ENCODE results near the gene SEMA6B. TPM values are rescaled to one million over a fixed set of nuclear protein-coding genes. Genes with fewer than 3 reads are reported as not detected.

Gene SEMA6B
- total RNA-seq, 1 donor from 2014 or later: 11.5 TPM

DNA sequence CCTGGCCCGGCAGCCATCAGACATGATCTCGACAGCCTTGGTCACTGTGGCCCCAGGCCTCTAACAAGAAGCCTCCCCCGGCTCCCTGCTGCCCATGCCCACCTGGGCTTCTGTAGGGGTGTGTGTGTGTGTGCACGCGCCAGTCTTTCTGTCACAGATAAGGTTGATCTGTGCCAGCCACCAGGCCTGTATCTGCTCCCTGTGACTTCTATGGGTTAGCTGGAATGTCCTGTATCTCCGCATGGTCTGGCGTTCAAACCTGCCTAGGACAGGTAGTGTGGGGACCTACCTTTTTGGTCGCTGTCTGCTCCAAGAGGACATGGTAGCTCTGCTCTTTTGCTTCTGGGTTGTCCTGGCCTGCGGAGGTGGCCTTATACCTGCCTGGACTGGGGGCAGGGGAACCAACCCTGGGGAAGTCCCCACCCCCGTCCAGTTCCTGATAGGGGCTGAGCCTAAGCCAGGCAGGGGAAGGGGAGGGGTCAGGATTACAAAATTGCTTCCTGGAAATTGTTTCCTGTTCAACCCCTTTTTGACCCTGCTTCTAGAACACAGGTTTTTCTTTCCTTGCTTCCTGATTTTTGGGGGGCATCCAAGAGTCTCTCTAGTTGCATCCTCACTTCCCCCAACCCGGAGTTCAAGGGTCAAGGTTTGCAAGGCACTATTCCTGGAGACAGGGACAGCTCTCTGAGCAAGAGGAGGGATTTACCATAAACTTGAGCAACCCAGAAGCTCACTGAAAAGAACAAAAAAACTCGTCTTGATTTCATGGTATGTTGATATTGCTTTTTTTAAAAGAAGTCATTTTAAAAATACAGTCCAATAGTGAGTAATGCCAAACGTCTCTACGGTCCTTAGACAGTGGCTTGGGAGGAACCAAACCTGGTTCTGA, 19.5 kb downstream of the SEMA6B start, which contains the start of gene LRG1:
TSS of gene LRG1 (minus strand) at position 344 of the 889 bp plus-strand sequence. CDS start at position 321, 23 bp downstream.
- peaks cover 26 to 39% (median 31%) of the 10 kb centered on the region in 3 donors for H3K4me1 ChIP-seq (ENCODE audit: control insufficient read depth in 3 of 3, insufficient read depth in 3 of 3, low read length in 3 of 3)
- H3K9me3 ChIP-seq (ENCODE audit: control insufficient read depth in 3 of 3, low read length in 3 of 3): no peaks in the 10 kb centered on the region
- no peaks in the 10 kb centered on the region for H3K27me3 ChIP-seq (ENCODE audit: control insufficient read depth in 3 of 3, insufficient read depth in 3 of 3, low read length in 3 of 3)
- H3K36me3 ChIP-seq (ENCODE audit: control insufficient read depth in 3 of 3, insufficient read depth in 3 of 3, low read length in 3 of 3): no peaks in the 10 kb centered on the region
- no peak within 1 kb of the TSS for H3K4me3 ChIP-seq (ENCODE audit: low read length in 3 of 3)
- H3K27ac ChIP-seq (ENCODE audit: low read depth, low read length): no peak within 1 kb of the TSS
- H3K9ac ChIP-seq (ENCODE audit: low read depth in 1 of 3, low read length in 3 of 3): no peak within 1 kb of the TSS

- Histone ChIP-seq H3K4me1 (ENCODE audit: control insufficient read depth in 3 of 3, insufficient read depth in 3 of 3, low read length in 3 of 3) (peaks cover 30 to 45% (median 35%) of the 10 kb centered on the region in 3 donors), H3K9ac (ENCODE audit: low read depth in 1 of 3, low read length in 3 of 3) (no peak overlapping the region), H3K36me3 (ENCODE audit: control insufficient read depth in 3 of 3, insufficient read depth in 3 of 3, low read length in 3 of 3) (no peaks in the 10 kb centered on the region), H3K9me3 (ENCODE audit: control insufficient read depth in 3 of 3, low read length in 3 of 3) (no peaks in the 10 kb centered on the region), H3K27ac (ENCODE audit: low read depth, low read length) (no peak overlapping the region), H3K4me3 (ENCODE audit: low read length in 3 of 3) (no peak overlapping the region), H3K27me3 (ENCODE audit: control insufficient read depth in 3 of 3, insufficient read depth in 3 of 3, low read length in 3 of 3) (no peaks in the 10 kb centered on the region)
Measured at GRCh38 chr19:4539169-4539692, 20.3 kb downstream of the SEMA6B start.

- H3K36me3 ChIP-seq (ENCODE audit: control insufficient read depth in 3 of 3, insufficient read depth in 3 of 3, low read length in 3 of 3): no peaks in the 10 kb centered on the region
- no peak overlapping the region for H3K4me3 ChIP-seq (ENCODE audit: low read length in 3 of 3)
- H3K9me3 ChIP-seq (ENCODE audit: control insufficient read depth in 3 of 3, low read length in 3 of 3): no peaks in the 10 kb centered on the region
- H3K27me3 ChIP-seq (ENCODE audit: control insufficient read depth in 3 of 3, insufficient read depth in 3 of 3, low read length in 3 of 3): no peaks in the 10 kb centered on the region
- peaks cover 30 to 52% (median 41%) of the 10 kb centered on the region in 3 donors for H3K4me1 ChIP-seq (ENCODE audit: control insufficient read depth in 3 of 3, insufficient read depth in 3 of 3, low read length in 3 of 3)
- peak overlapping the region in 1 of 3 donors; percentile 33 for H3K9ac ChIP-seq (ENCODE audit: low read depth in 1 of 3, low read length in 3 of 3)
- H3K27ac ChIP-seq (ENCODE audit: low read depth, low read length): no peak overlapping the region
Measured at GRCh38 chr19:4538601-4538954, 20.9 kb downstream of the SEMA6B start.

DNA sequence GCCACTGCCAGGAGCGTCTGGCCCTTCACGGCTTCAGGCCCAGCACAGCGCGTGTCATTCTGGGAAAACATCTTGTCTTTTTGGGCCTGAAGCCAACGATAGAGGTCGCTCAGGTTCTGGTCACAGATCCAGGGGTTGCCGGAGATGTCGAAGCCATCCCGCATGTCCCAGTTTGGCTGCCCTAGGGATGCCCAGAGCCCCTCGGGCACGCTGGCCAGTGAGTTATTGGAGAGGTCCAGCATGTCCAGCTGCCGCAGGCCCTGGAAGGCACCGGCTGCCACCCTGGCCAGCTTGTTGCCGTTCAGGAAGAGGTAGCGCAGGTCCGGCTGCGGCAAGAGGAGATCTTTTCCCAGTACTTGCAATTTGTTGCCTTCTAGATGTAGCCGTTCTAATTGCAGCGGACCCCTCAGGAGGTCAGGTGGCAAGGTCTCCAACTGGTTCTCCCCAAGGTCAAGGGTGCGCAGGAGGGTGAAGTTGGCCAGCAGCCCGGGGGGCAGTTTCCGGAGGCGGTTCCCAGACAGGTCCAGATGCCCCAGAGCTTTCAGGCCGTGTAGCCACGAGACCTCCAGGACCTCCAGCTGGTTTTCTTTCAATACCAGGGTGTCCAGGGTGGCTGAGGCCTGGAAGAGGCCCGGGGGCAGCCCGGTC, 21.4 kb downstream of the SEMA6B start:
- Histone ChIP-seq H3K36me3 (ENCODE audit: control insufficient read depth in 3 of 3, insufficient read depth in 3 of 3, low read length in 3 of 3) (no peaks in the 10 kb centered on the region), H3K4me1 (ENCODE audit: control insufficient read depth in 3 of 3, insufficient read depth in 3 of 3, low read length in 3 of 3) (peaks cover 30 to 56% (median 41%) of the 10 kb centered on the region in 3 donors), H3K9ac (ENCODE audit: low read depth in 1 of 3, low read length in 3 of 3) (peak overlapping the region in 1 of 3 donors; percentile 57), H3K4me3 (ENCODE audit: low read length in 3 of 3) (no peak overlapping the region), H3K9me3 (ENCODE audit: control insufficient read depth in 3 of 3, low read length in 3 of 3) (no peaks in the 10 kb centered on the region), H3K27ac (ENCODE audit: low read depth, low read length) (peak overlapping the region; percentile 40), H3K27me3 (ENCODE audit: control insufficient read depth in 3 of 3, insufficient read depth in 3 of 3, low read length in 3 of 3) (no peaks in the 10 kb centered on the region)

- Histone ChIP-seq H3K27ac (ENCODE audit: low read depth, low read length) (peak overlapping the region; percentile 88), H3K4me3 (ENCODE audit: low read length in 3 of 3) (no peak overlapping the region), H3K9me3 (ENCODE audit: control insufficient read depth in 3 of 3, low read length in 3 of 3) (no peaks in the 10 kb centered on the region), H3K4me1 (ENCODE audit: control insufficient read depth in 3 of 3, insufficient read depth in 3 of 3, low read length in 3 of 3) (peaks cover 30 to 59% (median 41%) of the 10 kb centered on the region in 3 donors), H3K36me3 (ENCODE audit: control insufficient read depth in 3 of 3, insufficient read depth in 3 of 3, low read length in 3 of 3) (no peaks in the 10 kb centered on the region), H3K27me3 (ENCODE audit: control insufficient read depth in 3 of 3, insufficient read depth in 3 of 3, low read length in 3 of 3) (no peaks in the 10 kb centered on the region), H3K9ac (ENCODE audit: low read depth in 1 of 3, low read length in 3 of 3) (peak overlapping the region; percentile 40 to 78 (median 40))
Measured at GRCh38 chr19:4536798-4537197, 22.7 kb downstream of the SEMA6B start.

GRCh38 chr19:4534836-4535658, 24.4 kb downstream of the SEMA6B start, which contains the start of gene PLIN5:
Gene PLIN5, minus strand, starts transcription at chr19:4535224. Its CDS starts 1,150 bp downstream, at chr19:4534074.
- Histone ChIP-seq H3K27ac (ENCODE audit: low read depth, low read length) (peak within 1 kb of the TSS; percentile 88), H3K9ac (ENCODE audit: low read depth in 1 of 3, low read length in 3 of 3) (peak within 1 kb of the TSS; percentile 51 to 86 (median 77)), H3K27me3 (ENCODE audit: control insufficient read depth in 3 of 3, insufficient read depth in 3 of 3, low read length in 3 of 3) (no peaks in the 10 kb centered on the region), H3K4me1 (ENCODE audit: control insufficient read depth in 3 of 3, insufficient read depth in 3 of 3, low read length in 3 of 3) (peaks cover 30 to 66% (median 47%) of the 10 kb centered on the region in 3 donors), H3K4me3 (ENCODE audit: low read length in 3 of 3) (peak within 1 kb of the TSS; percentile 48 to 81 (median 77)), H3K9me3 (ENCODE audit: control insufficient read depth in 3 of 3, low read length in 3 of 3) (no peaks in the 10 kb centered on the region), H3K36me3 (ENCODE audit: control insufficient read depth in 3 of 3, insufficient read depth in 3 of 3, low read length in 3 of 3) (no peaks in the 10 kb centered on the region)

DNA sequence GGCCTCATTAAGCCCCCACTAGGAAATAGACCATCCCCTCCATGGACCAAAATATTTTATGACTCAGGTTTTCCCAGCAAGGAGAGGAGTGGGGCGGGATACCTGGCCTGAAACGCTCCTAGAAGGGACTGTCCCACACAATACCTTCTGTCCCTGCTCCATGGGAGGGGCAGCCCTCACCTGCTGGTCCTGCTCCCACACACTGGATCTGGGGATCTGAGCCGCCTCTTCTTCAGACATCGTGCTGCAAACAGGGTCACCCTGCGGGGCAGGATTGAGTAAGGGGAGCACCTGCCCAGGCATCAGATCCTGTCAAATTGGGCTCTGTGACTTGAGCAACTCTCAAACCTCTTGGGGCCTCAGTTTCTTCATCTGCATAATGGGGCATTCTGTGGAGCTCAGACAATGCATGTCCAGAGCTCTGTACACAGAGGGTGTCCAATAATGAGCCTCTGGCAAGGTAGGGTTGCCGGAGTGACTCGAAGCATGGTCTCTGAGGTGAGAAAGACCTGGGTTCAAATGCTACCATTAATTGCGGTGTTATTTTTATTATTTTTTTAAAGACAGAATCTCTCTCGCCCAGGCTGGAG, 25.6 kb downstream of the SEMA6B start:
- Histone ChIP-seq H3K27ac (ENCODE audit: low read depth, low read length) (peak overlapping the region; percentile 88), H3K36me3 (ENCODE audit: control insufficient read depth in 3 of 3, insufficient read depth in 3 of 3, low read length in 3 of 3) (peaks cover 0 to 4% (median 2%) of the 10 kb centered on the region in 3 donors), H3K4me1 (ENCODE audit: control insufficient read depth in 3 of 3, insufficient read depth in 3 of 3, low read length in 3 of 3) (peaks cover 30 to 61% (median 47%) of the 10 kb centered on the region in 3 donors), H3K4me3 (ENCODE audit: low read length in 3 of 3) (peak overlapping the region in 2 of 3 donors; percentile 52 to 81), H3K27me3 (ENCODE audit: control insufficient read depth in 3 of 3, insufficient read depth in 3 of 3, low read length in 3 of 3) (no peaks in the 10 kb centered on the region), H3K9ac (ENCODE audit: low read depth in 1 of 3, low read length in 3 of 3) (no peak overlapping the region), H3K9me3 (ENCODE audit: control insufficient read depth in 3 of 3, low read length in 3 of 3) (no peaks in the 10 kb centered on the region)

GRCh38 chr19:4533334-4533733, 26.1 kb downstream of the SEMA6B start:
- H3K9me3 ChIP-seq (ENCODE audit: control insufficient read depth in 3 of 3, low read length in 3 of 3): no peaks in the 10 kb centered on the region

GRCh38 chr19:4531562-4532165, 27.8 kb downstream of the SEMA6B start:
- Histone ChIP-seq H3K9me3 (ENCODE audit: control insufficient read depth in 3 of 3, low read length in 3 of 3) (no peaks in the 10 kb centered on the region), H3K9ac (ENCODE audit: low read depth in 1 of 3, low read length in 3 of 3) (no peak overlapping the region), H3K27me3 (ENCODE audit: control insufficient read depth in 3 of 3, insufficient read depth in 3 of 3, low read length in 3 of 3) (no peaks in the 10 kb centered on the region), H3K4me1 (ENCODE audit: control insufficient read depth in 3 of 3, insufficient read depth in 3 of 3, low read length in 3 of 3) (peaks cover 17 to 47% (median 31%) of the 10 kb centered on the region in 3 donors), H3K4me3 (ENCODE audit: low read length in 3 of 3) (no peak overlapping the region), H3K27ac (ENCODE audit: low read depth, low read length) (peak overlapping the region; percentile 25), H3K36me3 (ENCODE audit: control insufficient read depth in 3 of 3, insufficient read depth in 3 of 3, low read length in 3 of 3) (peaks cover 0 to 5% (median 4%) of the 10 kb centered on the region in 3 donors)

More at GRCh38 chr19:4533334-4533733, 26.1 kb downstream of the SEMA6B start:
- peaks cover 29 to 61% (median 45%) of the 10 kb centered on the region in 3 donors for H3K4me1 ChIP-seq (ENCODE audit: control insufficient read depth in 3 of 3, insufficient read depth in 3 of 3, low read length in 3 of 3)
- no peak overlapping the region for H3K9ac ChIP-seq (ENCODE audit: low read depth in 1 of 3, low read length in 3 of 3)
- H3K27me3 ChIP-seq (ENCODE audit: control insufficient read depth in 3 of 3, insufficient read depth in 3 of 3, low read length in 3 of 3): no peaks in the 10 kb centered on the region
- H3K36me3 ChIP-seq (ENCODE audit: control insufficient read depth in 3 of 3, insufficient read depth in 3 of 3, low read length in 3 of 3): peaks cover 0 to 5% (median 4%) of the 10 kb centered on the region in 3 donors
- H3K27ac ChIP-seq (ENCODE audit: low read depth, low read length): peak overlapping the region; percentile 88
- H3K4me3 ChIP-seq (ENCODE audit: low read length in 3 of 3): no peak overlapping the region
